ENCODE data around the gene H3-3A.

DNA sequence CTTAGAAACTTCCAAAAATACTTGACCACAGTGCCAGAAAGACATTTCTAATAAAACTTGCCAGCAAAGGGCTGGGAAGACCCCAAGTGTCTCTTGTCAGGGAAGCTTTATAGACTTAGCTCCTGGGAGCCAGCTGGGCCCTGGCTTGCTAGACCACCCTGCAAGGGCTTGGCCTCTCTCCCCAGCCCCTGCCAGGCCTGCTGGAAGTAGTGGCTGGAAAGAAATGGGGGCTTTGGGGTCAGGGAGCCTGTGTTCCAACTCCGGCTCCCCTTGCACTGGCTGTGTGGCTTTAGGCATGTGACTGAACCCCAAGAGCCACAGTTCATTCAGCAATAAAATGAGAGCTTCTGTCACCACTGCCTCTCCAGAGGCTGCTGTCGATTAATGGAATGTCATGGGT is 31.1 kb downstream of the H3-3A start:
- TF ChIP-seq, protein P1, sequence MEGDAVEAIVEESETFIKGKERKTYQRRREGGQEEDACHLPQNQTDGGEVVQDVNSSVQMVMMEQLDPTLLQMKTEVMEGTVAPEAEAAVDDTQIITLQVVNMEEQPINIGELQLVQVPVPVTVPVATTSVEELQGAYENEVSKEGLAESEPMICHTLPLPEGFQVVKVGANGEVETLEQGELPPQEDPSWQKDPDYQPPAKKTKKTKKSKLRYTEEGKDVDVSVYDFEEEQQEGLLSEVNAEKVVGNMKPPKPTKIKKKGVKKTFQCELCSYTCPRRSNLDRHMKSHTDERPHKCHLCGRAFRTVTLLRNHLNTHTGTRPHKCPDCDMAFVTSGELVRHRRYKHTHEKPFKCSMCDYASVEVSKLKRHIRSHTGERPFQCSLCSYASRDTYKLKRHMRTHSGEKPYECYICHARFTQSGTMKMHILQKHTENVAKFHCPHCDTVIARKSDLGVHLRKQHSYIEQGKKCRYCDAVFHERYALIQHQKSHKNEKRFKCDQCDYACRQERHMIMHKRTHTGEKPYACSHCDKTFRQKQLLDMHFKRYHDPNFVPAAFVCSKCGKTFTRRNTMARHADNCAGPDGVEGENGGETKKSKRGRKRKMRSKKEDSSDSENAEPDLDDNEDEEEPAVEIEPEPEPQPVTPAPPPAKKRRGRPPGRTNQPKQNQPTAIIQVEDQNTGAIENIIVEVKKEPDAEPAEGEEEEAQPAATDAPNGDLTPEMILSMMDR (IDR thresholded peaks at IDR 0.05), result no peak
- no peak for TF ChIP-seq EP300 (IDR thresholded peaks at IDR 0.05)
- TF ChIP-seq POLR2AphosphoS5 (IDR thresholded peaks at IDR 0.05), result no peak

Measured in suprapubic skin (tissue), 4 donors.